ENCODE results near the gene NFIA. TPM values are rescaled to one million over a fixed set of nuclear protein-coding genes. Genes with fewer than 3 reads are reported as not detected.

NFIA gene
- total RNA-seq, 3 donors from 2014 or later: 54.9 to 87.5 (median 79.6) TPM

- TF ChIP-seq POLR2AphosphoS5 (IDR thresholded peaks at IDR 0.05): no peak
- no peak for TF ChIP-seq CTCF (IDR thresholded peaks at IDR 0.05)
- no peak for TF ChIP-seq POLR2A (IDR thresholded peaks at IDR 0.05)
- no peak for DNase-seq (ENCODE audit: low spot score in 2 of 2)
- H3K9me3 ChIP-seq: no peaks in the 10 kb centered on the region
- no peaks in the 10 kb centered on the region for H3K27me3 ChIP-seq
- no peak overlapping the region for H3K4me3 ChIP-seq
- no peak overlapping the region for H3K27ac ChIP-seq
- H3K36me3 ChIP-seq: no peaks in the 10 kb centered on the region
- no peaks in the 10 kb centered on the region for H3K4me1 ChIP-seq
- intact Hi-C loops (cut with DNase I; ENCODE audit: low total_unique reads): no loop called here
Measured at GRCh38 chr1:61329556-61329955, 247.2 kb downstream of the NFIA start.

GRCh38 chr1:61330018-61330417 lies 247.7 kb downstream of the NFIA start:
- intact Hi-C loops (cut with DNase I; ENCODE audit: low total_unique reads): no loop called here

GRCh38 chr1:61330571-61330970 lies 248.2 kb downstream of the NFIA start:
- Histone ChIP-seq H3K4me1 (no peaks in the 10 kb centered on the region), H3K27me3 (no peaks in the 10 kb centered on the region), H3K4me3 (no peak overlapping the region), H3K9me3 (no peaks in the 10 kb centered on the region), H3K36me3 (no peaks in the 10 kb centered on the region), H3K27ac (no peak overlapping the region)
- TF ChIP-seq CTCF (IDR thresholded peaks at IDR 0.05): no peak
- TF ChIP-seq POLR2AphosphoS5 (IDR thresholded peaks at IDR 0.05): no peak
- TF ChIP-seq POLR2A (IDR thresholded peaks at IDR 0.05): no peak
- DNase-seq (ENCODE audit: low spot score in 2 of 2): no peak
- intact Hi-C loops (cut with DNase I; ENCODE audit: low total_unique reads): no loop called here

More at GRCh38 chr1:61330018-61330417, 247.7 kb downstream of the NFIA start:
- Histone ChIP-seq H3K36me3 (no peaks in the 10 kb centered on the region), H3K27me3 (no peaks in the 10 kb centered on the region), H3K4me1 (no peaks in the 10 kb centered on the region), H3K27ac (no peak overlapping the region), H3K4me3 (no peak overlapping the region), H3K9me3 (no peaks in the 10 kb centered on the region)
- no peak for TF ChIP-seq POLR2AphosphoS5 (IDR thresholded peaks at IDR 0.05)
- no peak for TF ChIP-seq POLR2A (IDR thresholded peaks at IDR 0.05)
- no peak for DNase-seq (ENCODE audit: low spot score in 2 of 2)

- TF ChIP-seq POLR2A (IDR thresholded peaks at IDR 0.05) (no peak), CTCF (IDR thresholded peaks at IDR 0.05) (no peak), POLR2AphosphoS5 (IDR thresholded peaks at IDR 0.05) (no peak)
- no peak overlapping the region for H3K4me3 ChIP-seq
- intact Hi-C loops (cut with DNase I; ENCODE audit: low total_unique reads): no loop called here
- H3K4me1 ChIP-seq: no peaks in the 10 kb centered on the region
- no peaks in the 10 kb centered on the region for H3K27me3 ChIP-seq
- H3K36me3 ChIP-seq: no peaks in the 10 kb centered on the region
- H3K9me3 ChIP-seq: no peaks in the 10 kb centered on the region
- no peak for DNase-seq (ENCODE audit: low spot score in 2 of 2)
- H3K27ac ChIP-seq: no peak overlapping the region
Measured at GRCh38 chr1:61332196-61332753, 249.9 kb downstream of the NFIA start.

- Histone ChIP-seq H3K4me3 (no peak overlapping the region), H3K27me3 (no peaks in the 10 kb centered on the region), H3K9me3 (no peaks in the 10 kb centered on the region), H3K27ac (no peak overlapping the region), H3K4me1 (no peaks in the 10 kb centered on the region), H3K36me3 (no peaks in the 10 kb centered on the region)
- no peak for DNase-seq (ENCODE audit: low spot score in 2 of 2)
- no peak for TF ChIP-seq POLR2AphosphoS5 (IDR thresholded peaks at IDR 0.05)
- no peak for TF ChIP-seq POLR2A (IDR thresholded peaks at IDR 0.05)
- TF ChIP-seq CTCF (IDR thresholded peaks at IDR 0.05): no peak
- intact Hi-C loops (cut with DNase I; ENCODE audit: low total_unique reads): no loop called here
Measured at GRCh38 chr1:61332796-61333195, 250.4 kb downstream of the NFIA start.
